Measurements from ENCODE around the gene EFHC1.

EFHC1 gene

GRCh38 chr6:52503851-52504781 lies 84.0 kb downstream of the EFHC1 start:
- no peak for DNase-seq

DNA sequence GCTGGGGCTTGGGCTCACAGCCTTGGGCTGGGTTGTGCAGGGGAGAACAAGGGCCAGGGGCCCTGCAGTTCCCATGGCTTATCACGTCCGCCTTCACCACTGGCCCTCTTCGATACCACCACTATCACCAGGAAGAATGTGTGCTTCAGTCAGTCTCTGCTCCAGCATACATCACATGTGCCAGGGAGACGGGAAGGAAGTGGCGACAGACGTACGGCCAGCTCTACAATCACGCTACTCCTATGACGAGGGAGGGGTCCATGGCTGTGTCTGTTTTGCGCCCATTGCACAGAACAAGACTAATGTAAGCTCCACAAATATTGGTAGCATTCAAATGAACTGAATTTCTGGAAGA lies 84.6 kb downstream of the EFHC1 start:
- no peak for DNase-seq

GRCh38 chr6:52505726-52506409 lies 85.7 kb downstream of the EFHC1 start:
- no peak for DNase-seq

DNA sequence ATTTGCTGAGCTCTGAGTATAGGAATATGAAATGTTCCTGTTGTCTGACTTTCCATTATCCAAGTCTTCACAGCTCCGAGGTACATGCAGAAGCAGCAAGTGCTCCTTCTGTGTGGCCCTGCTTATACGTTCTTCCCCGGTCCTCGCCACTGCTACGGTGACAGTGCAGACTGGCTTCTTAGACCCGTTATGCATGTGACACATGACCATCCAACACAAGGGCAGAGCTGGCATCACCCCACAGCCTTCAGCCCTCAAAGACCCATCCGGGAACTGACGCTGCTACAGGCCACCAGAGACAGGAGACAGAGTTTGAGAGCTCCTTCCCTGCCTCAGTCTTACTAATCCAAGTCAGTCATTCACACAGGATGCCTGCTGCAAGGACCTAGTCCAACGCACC lies 86.3 kb downstream of the EFHC1 start:
- DNase-seq = no peak

DNA sequence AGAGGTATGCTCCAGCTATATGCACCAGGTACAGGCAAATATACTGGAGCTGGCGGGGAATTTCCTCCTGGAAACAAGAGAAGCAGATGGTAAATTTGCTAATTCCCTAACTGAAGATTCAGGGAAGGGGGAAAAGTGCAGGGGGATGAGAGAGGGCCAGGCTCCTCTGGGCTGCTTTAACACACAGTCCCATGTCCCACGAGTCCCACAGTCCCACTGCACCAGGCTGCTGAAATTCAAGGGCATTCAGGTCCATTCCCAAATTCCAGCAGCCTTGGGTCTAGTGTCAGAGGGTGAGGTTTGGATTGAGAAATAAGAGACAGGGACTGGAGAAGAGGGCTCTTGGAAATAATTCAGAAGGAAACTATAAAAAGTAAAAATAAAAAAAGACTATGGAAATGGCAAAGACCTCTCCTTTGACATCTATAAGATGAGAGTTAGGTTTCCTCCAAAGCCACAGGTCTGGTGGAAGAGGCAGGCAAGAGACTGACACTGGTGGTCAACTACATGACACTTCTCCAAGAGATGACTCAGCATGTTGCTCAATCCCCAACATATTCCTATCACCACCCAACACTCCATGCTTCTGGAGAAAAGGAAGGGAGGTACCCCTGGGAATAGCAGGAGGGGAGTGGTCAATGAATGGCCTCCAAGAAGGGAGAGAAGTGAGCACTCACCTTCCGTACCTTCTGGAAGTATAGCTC lies 87.6 kb downstream of the EFHC1 start:
- DNase-seq = no peak

- no peak for DNase-seq
Observed at GRCh38 chr6:52508261-52508739, 88.2 kb downstream of the EFHC1 start.

DNA sequence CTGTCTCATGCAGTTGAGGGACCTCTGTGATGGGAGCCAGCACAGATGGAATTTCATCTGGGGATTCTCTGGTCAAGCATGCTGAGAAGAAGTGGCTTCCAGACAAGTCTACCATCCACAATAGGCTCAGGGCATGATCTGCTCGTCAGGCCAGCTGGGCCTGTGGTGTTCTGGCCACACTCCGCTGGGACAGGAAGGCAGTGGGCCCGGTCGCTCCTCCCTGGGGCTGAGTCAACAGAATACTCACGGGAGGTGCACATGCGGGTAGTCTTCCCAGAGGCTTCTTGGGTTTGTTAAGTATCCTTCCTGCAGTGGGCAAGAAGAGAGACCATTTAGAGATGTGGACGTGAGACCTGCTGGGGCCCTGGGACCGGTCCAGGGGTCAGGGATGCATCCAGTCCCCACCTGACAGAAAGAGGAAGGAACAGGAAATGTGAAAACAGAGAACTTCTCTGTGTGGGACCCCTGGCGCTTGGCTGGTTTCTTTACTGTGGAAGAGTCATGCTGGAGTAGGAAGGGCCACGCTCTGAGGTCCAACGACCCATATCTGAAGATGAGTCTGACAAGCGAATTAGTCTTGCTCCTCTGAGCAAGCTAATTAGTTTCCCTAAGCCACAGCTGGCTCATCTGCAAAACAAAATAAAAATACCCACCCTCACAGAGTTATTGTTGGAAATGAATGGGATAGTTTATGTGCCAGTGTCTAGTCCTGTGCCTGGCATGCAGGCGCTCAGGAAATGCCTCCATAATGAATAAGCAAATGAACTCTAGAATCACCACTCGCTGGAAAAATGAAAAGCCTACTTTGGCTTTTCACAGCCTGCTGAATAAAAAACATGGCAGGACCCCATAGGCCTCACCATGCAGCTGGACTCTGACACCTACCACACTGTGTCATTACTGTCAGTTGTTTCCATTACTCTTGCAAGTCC lies 89.4 kb downstream of the EFHC1 start:
- no peak for DNase-seq

- DNase-seq = no peak
Observed at GRCh38 chr6:52510213-52510562, 90.0 kb downstream of the EFHC1 start.

DNA sequence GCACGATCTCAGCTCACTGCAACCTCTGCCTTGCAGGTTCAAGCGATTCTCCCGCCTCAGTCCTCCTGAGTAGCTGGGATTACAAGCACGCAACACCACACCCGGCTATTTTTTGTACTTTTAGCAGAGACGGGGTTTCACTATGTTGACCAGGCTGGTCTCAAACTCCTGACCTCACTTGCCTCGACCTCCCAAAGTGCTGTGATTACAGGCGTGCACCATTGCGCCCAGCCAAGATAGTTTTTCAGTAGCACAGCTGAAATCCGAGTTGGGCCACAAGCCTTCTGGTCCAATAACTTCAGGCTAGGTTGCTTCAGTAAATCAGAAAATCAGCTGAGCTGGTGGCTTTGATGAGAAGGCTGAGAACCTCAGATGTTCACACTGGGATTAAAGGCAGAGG lies 91.0 kb downstream of the EFHC1 start:
- DNase-seq = no peak

DNA sequence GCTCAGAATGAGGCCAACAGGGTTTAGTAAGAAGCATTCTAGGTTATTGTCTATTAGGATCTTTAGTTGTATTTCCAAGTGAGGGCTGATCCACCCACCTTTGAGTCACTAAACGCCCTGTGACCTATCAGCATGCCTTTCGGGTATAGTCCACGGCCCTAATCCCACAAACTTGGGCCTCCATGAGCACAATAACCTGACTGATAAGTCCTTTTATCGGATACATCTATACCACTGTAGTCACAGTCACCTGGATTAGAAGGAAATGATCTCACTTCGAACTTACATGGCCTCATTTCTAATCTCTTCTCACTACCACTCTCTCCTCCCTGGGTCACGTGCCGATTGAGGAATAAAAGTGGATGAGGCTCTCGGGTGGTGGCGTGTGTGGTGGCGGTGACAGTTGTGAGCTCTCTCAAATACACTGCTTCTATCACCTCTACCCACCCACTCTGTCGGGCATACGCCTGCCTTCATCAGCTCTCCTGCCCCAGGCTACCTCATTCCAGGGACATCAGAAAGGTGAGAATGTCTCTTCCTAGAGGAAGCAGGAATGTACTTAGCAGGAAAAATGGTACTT lies 91.5 kb downstream of the EFHC1 start:
- no peak for DNase-seq

- DNase-seq = no peak
Observed at GRCh38 chr6:52512199-52512598, 92.1 kb downstream of the EFHC1 start.

DNA sequence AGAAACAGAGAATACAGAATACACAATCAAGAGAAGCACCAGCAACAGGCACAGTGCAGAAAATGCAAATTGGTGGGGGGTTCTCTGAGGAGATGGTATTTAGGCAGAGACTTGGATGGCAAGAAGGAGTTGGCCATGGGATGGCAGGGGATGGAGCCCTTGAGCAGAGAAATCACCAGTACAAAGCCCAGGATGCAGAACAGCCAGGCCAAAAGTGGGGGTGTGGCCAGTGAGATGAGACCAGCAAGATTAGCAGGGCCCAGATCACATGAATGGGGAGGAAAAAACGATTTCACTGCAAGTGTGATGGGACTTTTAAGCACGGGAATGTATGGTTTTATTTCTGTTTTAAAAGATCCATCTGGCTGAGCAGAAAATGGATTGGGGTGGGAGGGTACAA lies 93.3 kb downstream of the EFHC1 start:
- no peak for DNase-seq

- DNase-seq = no peak
Observed at GRCh38 chr6:52513896-52514295, 93.8 kb downstream of the EFHC1 start.

DNA sequence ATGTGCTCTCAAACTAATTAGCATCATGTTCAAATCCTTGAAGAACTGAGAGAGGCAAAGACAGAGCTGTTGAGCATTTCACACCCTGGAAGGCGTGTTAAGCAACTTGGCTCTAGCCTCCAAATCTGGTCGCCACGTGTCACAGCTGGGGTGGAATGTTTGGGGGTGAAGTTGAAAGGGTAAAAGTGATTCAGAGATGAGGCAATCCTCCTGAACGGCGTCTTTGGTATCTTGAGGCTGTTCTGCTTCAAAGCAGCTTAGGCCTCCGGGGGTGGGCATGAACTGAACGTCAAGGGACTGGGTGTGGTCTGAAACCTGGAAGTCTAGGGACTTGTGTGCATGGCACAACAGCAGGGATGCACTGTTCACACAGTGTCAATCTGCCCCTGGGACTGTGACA lies 94.4 kb downstream of the EFHC1 start:
- no peak for DNase-seq

DNA sequence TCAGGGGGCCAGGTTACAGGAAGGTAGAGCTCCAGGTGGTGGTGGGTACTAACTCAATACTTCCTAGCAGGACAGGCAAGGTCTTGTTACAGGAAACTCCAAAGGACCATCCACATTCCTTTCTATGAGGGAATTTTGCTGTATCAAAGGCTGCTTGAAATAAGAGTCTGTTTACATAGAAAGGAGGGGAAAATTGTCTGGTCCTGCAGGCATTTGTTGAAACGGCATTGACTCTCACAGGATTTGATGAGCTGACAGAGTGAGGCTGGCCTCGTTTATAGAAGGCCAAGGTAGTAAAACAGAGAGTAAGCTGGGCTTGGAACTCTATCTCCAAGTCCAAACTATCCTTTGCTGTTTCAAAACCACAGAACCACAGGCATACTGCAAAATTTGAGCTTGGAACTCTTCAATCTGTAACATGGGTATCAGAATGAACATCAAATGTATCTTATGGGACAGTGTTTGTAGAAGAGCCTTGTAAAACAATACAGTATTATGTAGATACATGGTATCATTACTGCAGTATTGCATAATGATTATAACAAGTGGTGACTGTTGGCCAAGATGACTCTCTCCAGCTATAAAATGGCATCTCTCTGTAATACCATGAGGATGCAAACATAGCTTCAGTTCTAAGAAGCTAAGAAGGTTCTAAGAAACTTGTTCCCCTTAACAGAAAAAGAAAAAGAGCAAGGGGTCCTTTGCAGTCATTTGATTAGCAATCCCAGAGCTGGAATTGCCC lies 95.2 kb downstream of the EFHC1 start:
- DNase-seq = no peak

DNA sequence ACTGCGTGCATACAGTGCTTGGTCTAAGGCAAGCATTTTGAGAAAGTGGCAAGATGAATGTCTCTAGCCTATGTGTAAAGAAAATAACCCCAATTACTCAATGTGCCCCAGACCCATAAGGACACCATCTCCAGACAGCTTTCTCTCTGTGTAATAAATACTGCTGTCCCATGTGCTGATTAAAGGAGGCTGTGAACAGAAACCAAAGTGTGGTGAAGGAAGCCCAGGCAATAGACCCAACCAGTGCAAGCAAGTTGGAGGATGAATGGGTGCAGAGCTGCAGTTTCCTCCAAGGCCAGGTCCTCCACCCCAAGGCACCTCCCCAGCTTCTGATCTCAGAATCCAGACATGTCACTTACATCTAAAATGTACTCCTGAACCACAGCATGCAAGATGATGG lies 96.1 kb downstream of the EFHC1 start:
- DNase-seq = no peak

DNA sequence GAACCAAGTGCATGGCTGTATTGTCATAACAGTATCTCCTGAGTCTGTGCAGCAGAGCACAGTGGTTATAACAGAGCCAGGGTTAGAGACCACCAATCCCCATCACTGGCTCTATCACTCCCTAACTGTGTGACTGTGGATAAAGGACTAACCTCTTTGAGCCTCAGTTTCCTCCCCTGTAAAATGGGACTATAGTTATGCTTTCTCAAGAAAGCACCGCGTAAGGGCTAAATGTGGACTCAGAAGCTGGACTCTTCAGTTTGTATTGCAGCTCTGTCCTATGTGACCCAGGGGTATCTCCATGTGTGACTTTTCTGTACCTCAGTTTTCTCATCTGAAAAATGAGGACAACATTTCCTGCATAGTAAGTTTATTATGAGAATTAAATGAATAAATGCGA lies 96.8 kb downstream of the EFHC1 start:
- no peak for DNase-seq

- peak; percentile 11 for DNase-seq
Observed at GRCh38 chr6:52517502-52518278, 97.5 kb downstream of the EFHC1 start.

DNA sequence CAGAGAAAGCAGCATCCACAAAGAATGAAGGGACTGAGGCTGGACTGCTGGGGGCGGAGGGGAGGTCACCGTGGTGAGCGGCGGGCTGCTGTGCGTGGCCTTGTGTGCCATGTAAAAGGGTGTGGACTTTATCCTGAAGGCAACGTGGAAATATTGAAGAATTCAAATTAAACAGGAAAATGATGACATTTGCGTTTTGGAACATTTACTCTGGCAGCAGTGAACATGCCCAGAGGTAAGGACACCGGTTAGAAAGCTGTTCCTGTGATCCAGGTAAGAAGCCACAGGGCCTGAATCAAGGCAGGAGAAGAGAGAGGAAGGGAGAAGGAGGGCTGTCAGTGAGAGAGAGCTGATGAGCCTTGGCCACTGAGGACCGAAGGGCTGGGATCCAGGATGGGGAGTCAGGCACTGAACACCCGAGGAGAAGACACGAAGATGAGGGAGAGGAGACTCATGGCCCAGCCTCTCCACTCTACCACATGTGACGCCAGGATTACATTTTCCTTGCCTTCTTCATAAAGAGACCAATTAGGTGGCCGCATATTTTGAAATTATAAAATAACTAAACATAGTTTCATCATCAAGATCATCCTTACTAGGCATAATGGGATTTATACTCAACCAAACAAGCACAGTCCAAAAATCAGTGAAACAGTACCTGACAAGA lies 98.3 kb downstream of the EFHC1 start:
- DNase-seq = no peak

DNA sequence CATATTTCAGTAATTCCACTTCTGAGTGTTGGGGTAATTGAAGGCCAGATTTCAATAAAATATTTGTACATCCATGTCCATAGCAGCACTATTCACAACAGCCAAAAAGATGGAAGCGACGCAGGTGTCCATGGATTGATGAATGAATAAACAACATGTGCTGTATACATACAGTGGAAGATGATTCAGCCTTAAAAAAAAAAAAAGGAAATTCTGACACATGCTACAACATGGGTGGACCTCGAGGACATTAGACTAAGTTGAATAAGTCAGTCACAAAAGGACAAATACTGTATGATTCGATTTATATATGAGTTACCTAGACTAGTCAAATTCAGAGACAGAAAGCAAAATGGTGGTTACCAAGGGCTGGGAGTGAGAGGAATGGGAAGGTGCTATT lies 99.5 kb downstream of the EFHC1 start:
- DNase-seq = no peak
